IMR-90 (cell line): ENCODE results near the gene AARS1. TPM values are rescaled to one million over a fixed set of nuclear protein-coding genes. Genes with fewer than 3 reads are reported as not detected.

Experiments used
- ATAC-seq: fragments of 200-7000 bp; cut with Tn5 transposase; 2 replicates; pipeline ENCODE4 v1.9.1; 2020; ENCODE audit warnings: low read depth, mild to moderate bottlenecking, moderate library complexity
- BruUV-seq: library from RNA; stranded (reverse); fragments of 400-500 nt; replicated peaks from 2 replicates; lab custom pipeline; 2021; lab: Mats Ljungman, UMichigan
- CTCF ChIA-PET: fragments of 300-600 bp; formaldehyde crosslinking; extraction: SDS; loops from one replicate; lab custom pipeline; 2021; ENCODE audit warnings: antibody characterized with exemption; lab: Yijun Ruan, JAX
- POLR2A ChIA-PET: fragments of 300-600 bp; sonication (Branson Sonifier 250); formaldehyde crosslinking; loops from one replicate; lab custom pipeline; 2022; ENCODE audit warnings: antibody characterized with exemption; ENCODE audit not compliant: unreplicated experiment; lab: Charles Lee
- DNase-seq: peaks from one replicate; pipeline ENCODE4 v3.0.0; 2013
- H2AFZ ChIP-seq: replicated peaks from 2 replicates; pipeline ENCODE3; 2013; ENCODE audit warnings: low read length, mild to moderate bottlenecking; ENCODE audit not compliant: poor library complexity
- H2AK5ac ChIP-seq: 2 replicates; pipeline ENCODE4 v1.6.1; 2013; ENCODE audit warnings: low read depth, low read length, inconsistent platforms
- H2AK9ac ChIP-seq: replicated peaks from 2 replicates; pipeline ENCODE3; 2013; ENCODE audit warnings: mild to moderate bottlenecking, low read depth, low read length, moderate library complexity; ENCODE audit not compliant: poor library complexity
- H2BK120ac ChIP-seq: 2 replicates; pipeline ENCODE4 v1.6.1; 2013; ENCODE audit warnings: low read depth, low read length, inconsistent platforms
- H2BK15ac ChIP-seq: 3 replicates; pipeline ENCODE4 v1.6.1; 2013; ENCODE audit warnings: low read depth, low read length, inconsistent platforms
- H2BK20ac ChIP-seq: 2 replicates; pipeline ENCODE4 v1.6.1; 2013; ENCODE audit warnings: low read depth, mild to moderate bottlenecking, inconsistent platforms, low read length, moderate library complexity
- H2BK5ac ChIP-seq: 2 replicates; pipeline ENCODE4 v1.6.1; 2013; ENCODE audit warnings: mild to moderate bottlenecking, low read depth, low read length, inconsistent platforms; ENCODE audit not compliant: poor library complexity, severe bottlenecking
- H3K14ac ChIP-seq: replicated peaks from 2 replicates; pipeline ENCODE4 v1.6.1; 2013; ENCODE audit warnings: low read depth, low read length, inconsistent platforms
- H3K18ac ChIP-seq: 2 replicates; pipeline ENCODE4 v1.6.1; 2013; ENCODE audit warnings: low read depth, low read length, control low read depth
- H3K23ac ChIP-seq: 2 replicates; pipeline ENCODE4 v1.6.1; 2013; ENCODE audit warnings: low read depth, low read length, inconsistent platforms
- H3K27ac ChIP-seq: 2 replicates; pipeline ENCODE4 v1.5.1; 2013; ENCODE audit warnings: mild to moderate bottlenecking, control low read depth, low read length; ENCODE audit not compliant: insufficient read depth
- H3K27me3 ChIP-seq: 2 replicates; pipeline ENCODE4 v1.6.1; 2013; ENCODE audit warnings: low read length; ENCODE audit not compliant: control insufficient read depth, insufficient read depth
- H3K36me3 ChIP-seq: 2 replicates; pipeline ENCODE4 v1.6.1; 2013; ENCODE audit warnings: low read length, mixed read lengths; ENCODE audit not compliant: control insufficient read depth, insufficient read depth
- H3K4ac ChIP-seq: 2 replicates; pipeline ENCODE4 v1.6.1; 2013; ENCODE audit warnings: low read depth, low read length, inconsistent platforms
- H3K4me1 ChIP-seq: 2 replicates; pipeline ENCODE4 v1.6.1; 2013; ENCODE audit warnings: low read length, mixed read lengths; ENCODE audit not compliant: control insufficient read depth, insufficient read depth
- H3K4me2 ChIP-seq: 2 replicates; pipeline ENCODE4 v1.6.1; 2013; ENCODE audit warnings: low read depth, mild to moderate bottlenecking, control low read depth, low read length, moderate library complexity
- H3K4me3 ChIP-seq: 2 replicates; pipeline ENCODE4 v1.5.1; 2013; ENCODE audit warnings: low read depth, mild to moderate bottlenecking, control low read depth, low read length, moderate library complexity; ENCODE audit not compliant: insufficient read depth
- H3K56ac ChIP-seq: 2 replicates; pipeline ENCODE4 v1.6.1; 2013; ENCODE audit warnings: low read length, inconsistent platforms; ENCODE audit not compliant: insufficient read depth; ENCODE audit errors: extremely low read depth
- H3K79me1 ChIP-seq, 2 experiments: 2 replicates each; pipeline ENCODE4 v1.6.1; 2013; ENCODE audit warnings: low read length in 2 of 2, inconsistent platforms in 1 of 2, low read depth in 1 of 2
- H3K9ac ChIP-seq: 2 replicates; pipeline ENCODE4 v1.6.1; 2013; ENCODE audit warnings: low read depth, low read length, control low read depth
- H3K9me1 ChIP-seq: 2 replicates; pipeline ENCODE4 v1.6.1; 2013; ENCODE audit warnings: low read length, inconsistent platforms; ENCODE audit not compliant: insufficient read depth
- H3K9me3 ChIP-seq: 2 replicates; pipeline ENCODE4 v1.6.1; 2013; ENCODE audit warnings: low read length; ENCODE audit not compliant: control insufficient read depth, insufficient read depth
- H4K20me1 ChIP-seq: 2 replicates; pipeline ENCODE4 v1.6.1; 2013; ENCODE audit warnings: low read length, inconsistent platforms; ENCODE audit not compliant: insufficient read depth
- H4K5ac ChIP-seq: 2 replicates; pipeline ENCODE4 v1.6.1; 2013; ENCODE audit warnings: mild to moderate bottlenecking, low read depth, low read length, control low read depth
- H4K8ac ChIP-seq, 2 experiments: 2 replicates each; pipeline ENCODE4 v1.6.1; 2013; ENCODE audit warnings: low read depth in 2 of 2, low read length in 2 of 2, control low read depth in 1 of 2, inconsistent platforms in 1 of 2
- H4K91ac ChIP-seq: 2 replicates; pipeline ENCODE4 v1.6.1; 2013; ENCODE audit warnings: low read depth, low read length, inconsistent platforms; ENCODE audit not compliant: insufficient read depth
- RAD21 ChIP-seq: IDR thresholded peaks from 2 replicates; pipeline ENCODE4 v1.6.1; 2012; ENCODE audit warnings: low read length, improper control_type of control experiment
- SMC3 ChIP-seq: fragments of 150-350 bp; IDR thresholded peaks from 2 replicates; pipeline ENCODE4 v1.6.1; 2016; ENCODE audit warnings: low read depth, mild to moderate bottlenecking, antibody characterized with exemption, low read length, moderate library complexity
- WGBS, 2 experiments: methylation state at CpG; one replicate each; pipeline versions ENCODE4 v1.1.5 to v1.1.7; 2013; ENCODE audit warnings: missing lambda C conversion rate in 2 of 2; ENCODE audit not compliant: insufficient read length in 1 of 2; ENCODE audit errors: extremely low coverage in 2 of 2; 5-methylcytosine and 5-hydroxymethylcytosine counted together
- dilution Hi-C: fragments of 300-500 bp; cut with HindIII; formaldehyde crosslinking; loops from one replicate; pipeline ENCODE4 v1.14.3; 2018; ENCODE audit warnings: low sequenced_read_pairs; ENCODE audit not compliant: unreplicated experiment
- in situ Hi-C: fragments of 300-500 bp; cut with MboI; formaldehyde crosslinking; loops from 3 replicates; pipeline ENCODE4 v1.14.3; 2019; ENCODE audit warnings: low sequenced_read_pairs, inconsistent platforms, mixed read lengths
- intact Hi-C: fragments of 100-400 bp; cut with micrococcal nuclease; formaldehyde crosslinking; loops from 2 replicates; pipeline ENCODE4 v1.10.0; 2022
- polyA plus RNA-seq, 3 experiments: library from polyadenylated mRNA; depleted of rRNA; stranded (reverse); fragments of >200 nt; gene quantifications; 2 replicates each; pipeline ENCODE4 v1.2.3, GENCODE V29; 2012; ENCODE audit warnings: low replicate concordance in 1 of 3
- total RNA-seq: library from RNA; depleted of rRNA; stranded (reverse); fragments of >200 nt; gene quantifications from 2 replicates; pipeline ENCODE4 v1.2.3, GENCODE V29; 2012
- TF ChIP-seq, protein P1 (sequence below): fragments of 150-350 bp; IDR thresholded peaks from 2 replicates; pipeline ENCODE4 v1.6.1; 2016; ENCODE audit warnings: low read depth, mild to moderate bottlenecking, low read length, moderate library complexity, borderline replicate concordance
- TF ChIP-seq, protein P2 (sequence below): conservative IDR thresholded peaks from 2 replicates; pipeline ENCODE4 v1.5.1; 2012; ENCODE audit warnings: mild to moderate bottlenecking, low read depth, low read length, improper control_type of control experiment

AARS1 gene
- total and polyA plus RNA-seq, 2 of the 4 experiments (the other 2 are of a cell fraction), result 104 to 139 TPM

DNA sequence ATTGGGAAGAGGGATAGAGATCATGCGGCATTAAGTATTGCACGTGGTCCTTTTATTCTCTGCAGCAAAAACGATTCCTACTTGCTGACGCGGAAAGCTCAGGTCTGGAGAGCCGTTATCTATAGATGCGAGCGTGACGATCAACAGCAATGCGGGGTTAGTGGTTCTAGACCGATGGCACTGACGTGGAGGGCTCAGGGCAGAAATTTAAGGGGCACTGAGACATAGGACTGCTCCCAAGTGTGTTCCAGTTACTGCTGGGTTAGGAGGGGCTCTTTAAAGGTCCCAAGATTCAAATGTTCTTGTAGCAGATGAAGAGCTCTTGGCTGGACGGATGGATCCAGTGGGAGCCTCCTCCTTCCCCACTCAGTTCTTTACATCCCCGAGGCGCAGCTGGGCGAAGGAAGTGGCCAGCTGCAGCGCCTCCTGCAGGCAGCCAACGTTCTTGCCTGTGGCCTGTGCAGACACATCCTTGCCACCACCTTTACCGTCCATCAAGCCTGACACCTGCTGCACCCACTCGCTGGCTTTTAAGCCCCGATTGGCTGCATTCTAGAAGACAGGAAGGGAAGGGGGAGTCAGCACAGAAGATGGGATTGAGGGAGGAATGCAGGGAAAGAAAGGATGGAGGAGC is 36.8 kb downstream of the AARS1 start:
- no peaks in the 10 kb centered on the region for H3K9me3 ChIP-seq
- TF ChIP-seq SMC3 (peak; percentile 28; the same call in 1 of the 2 replicates), RAD21 (peak; percentile 3; the same call in 1 of the 2 replicates)
- TF ChIP-seq, protein P1, sequence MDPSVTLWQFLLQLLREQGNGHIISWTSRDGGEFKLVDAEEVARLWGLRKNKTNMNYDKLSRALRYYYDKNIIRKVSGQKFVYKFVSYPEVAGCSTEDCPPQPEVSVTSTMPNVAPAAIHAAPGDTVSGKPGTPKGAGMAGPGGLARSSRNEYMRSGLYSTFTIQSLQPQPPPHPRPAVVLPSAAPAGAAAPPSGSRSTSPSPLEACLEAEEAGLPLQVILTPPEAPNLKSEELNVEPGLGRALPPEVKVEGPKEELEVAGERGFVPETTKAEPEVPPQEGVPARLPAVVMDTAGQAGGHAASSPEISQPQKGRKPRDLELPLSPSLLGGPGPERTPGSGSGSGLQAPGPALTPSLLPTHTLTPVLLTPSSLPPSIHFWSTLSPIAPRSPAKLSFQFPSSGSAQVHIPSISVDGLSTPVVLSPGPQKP, result no peak
- TF ChIP-seq, protein P2, sequence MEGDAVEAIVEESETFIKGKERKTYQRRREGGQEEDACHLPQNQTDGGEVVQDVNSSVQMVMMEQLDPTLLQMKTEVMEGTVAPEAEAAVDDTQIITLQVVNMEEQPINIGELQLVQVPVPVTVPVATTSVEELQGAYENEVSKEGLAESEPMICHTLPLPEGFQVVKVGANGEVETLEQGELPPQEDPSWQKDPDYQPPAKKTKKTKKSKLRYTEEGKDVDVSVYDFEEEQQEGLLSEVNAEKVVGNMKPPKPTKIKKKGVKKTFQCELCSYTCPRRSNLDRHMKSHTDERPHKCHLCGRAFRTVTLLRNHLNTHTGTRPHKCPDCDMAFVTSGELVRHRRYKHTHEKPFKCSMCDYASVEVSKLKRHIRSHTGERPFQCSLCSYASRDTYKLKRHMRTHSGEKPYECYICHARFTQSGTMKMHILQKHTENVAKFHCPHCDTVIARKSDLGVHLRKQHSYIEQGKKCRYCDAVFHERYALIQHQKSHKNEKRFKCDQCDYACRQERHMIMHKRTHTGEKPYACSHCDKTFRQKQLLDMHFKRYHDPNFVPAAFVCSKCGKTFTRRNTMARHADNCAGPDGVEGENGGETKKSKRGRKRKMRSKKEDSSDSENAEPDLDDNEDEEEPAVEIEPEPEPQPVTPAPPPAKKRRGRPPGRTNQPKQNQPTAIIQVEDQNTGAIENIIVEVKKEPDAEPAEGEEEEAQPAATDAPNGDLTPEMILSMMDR, result peak; percentile 42
- POLR2A ChIA-PET, result no interaction called here
- peaks cover 2% of the 10 kb centered on the region for H3K4me1 ChIP-seq
- H3K18ac ChIP-seq, result no peak overlapping the region
- BruUV-seq, result no TSS peak
- in situ Hi-C loops, result no loop called here
- H2BK5ac ChIP-seq, result no peak overlapping the region
- H3K9ac ChIP-seq, result no peak overlapping the region
- no peak overlapping the region for H2AK5ac ChIP-seq
- H3K56ac ChIP-seq, result no peak overlapping the region
- peak; percentile 11 for DNase-seq
- no peak overlapping the region for H2BK120ac ChIP-seq
- H4K91ac ChIP-seq, result no peak overlapping the region
- ATAC-seq, result no peak
- no peak overlapping the region for H4K5ac ChIP-seq
- no peak overlapping the region for H2BK15ac ChIP-seq
- peaks cover 5 to 34% of the 10 kb centered on the region in 2 experiments; a peak in 3 of 4 replicates for H3K79me1 ChIP-seq
- peak overlapping the region; percentile 61 for H2AK9ac ChIP-seq
- H2BK20ac ChIP-seq, result no peak overlapping the region
- 0 out of 2 replicates have a peak, but pooled peaks cover 5% of the 10 kb centered on the region for H3K9me1 ChIP-seq
- H4K20me1 ChIP-seq, result peaks cover 43% of the 10 kb centered on the region
- CTCF ChIA-PET, result no interaction called here
- no peak overlapping the region for H3K4ac ChIP-seq
- no peaks in the 10 kb centered on the region for H3K27me3 ChIP-seq
- intact Hi-C loops, result no loop called here
- H4K8ac ChIP-seq, result peak overlapping the region in 1 of 2 experiments; percentile 5; a peak in 1 of 4 replicates
- no peak overlapping the region for H3K14ac ChIP-seq
- H3K23ac ChIP-seq, result no peak overlapping the region
- 95% methylated on average over 10 of the region's 21 CpGs; no CpG with 5 or more reads in 1 of the 2 experiments for WGBS, 2 experiments
- dilution Hi-C loops, result no loop called here
- no peak overlapping the region for H3K4me3 ChIP-seq
- peaks cover 47% of the 10 kb centered on the region for H3K36me3 ChIP-seq
- no peak overlapping the region for H3K4me2 ChIP-seq
- H2AFZ ChIP-seq, result no peak overlapping the region
- no peak overlapping the region for H3K27ac ChIP-seq
